GM12878 (cell line): ENCODE results near the gene RPS6KA2. TPM values are rescaled to one million over a fixed set of nuclear protein-coding genes. Genes with fewer than 3 reads are reported as not detected.

ENCODE experiments used
- ATAC-seq: fragments of 200-7000 bp; cut with Tn5 transposase; 3 replicates; pipeline ENCODE4 v1.9.1; 2020; ENCODE audit warnings: mild to moderate bottlenecking, moderate library complexity
- BruUV-seq: library from RNA; stranded (reverse); fragments of 400-500 nt; replicated peaks from 2 replicates; lab custom pipeline; 2021; lab: Mats Ljungman, UMichigan
- CTCF ChIA-PET: fragments of 300-600 bp; sonication (Branson Sonifier 250); formaldehyde crosslinking; extraction: SDS; loops from one replicate; lab custom pipeline; 2021; ENCODE audit warnings: inconsistent platforms; lab: Yijun Ruan, JAX
- POLR2A ChIA-PET: fragments of 350-600 bp; formaldehyde crosslinking; extraction: SDS; loops from one replicate; lab custom pipeline; 2021; ENCODE audit warnings: inconsistent platforms; lab: Charles Lee
- RAD21 ChIA-PET: fragments of 300-600 bp; sonication (Branson Sonifier 250); formaldehyde crosslinking; loops from one replicate; lab custom pipeline; 2023; ENCODE audit warnings: antibody characterized with exemption; ENCODE audit not compliant: unreplicated experiment; lab: Charles Lee
- SMC1A ChIA-PET: fragments of 300-600 bp; sonication (Branson Sonifier 250); formaldehyde crosslinking; loops from one replicate; lab custom pipeline; 2023; ENCODE audit not compliant: unreplicated experiment, uncharacterized antibody; lab: Charles Lee
- DNase-seq: peaks from one replicate; pipeline ENCODE4 v3.0.0-alpha.2; 2011; ENCODE audit warnings: low read depth, low spot score
- FAIRE-seq: peaks from 3 replicates; lab custom pipeline; 2011; peaks lifted over from hg19 to GRCh38; lab: Jason Lieb, UNC
- H2AFZ ChIP-seq: 2 replicates; pipeline ENCODE4 v1.6.0; 2011; ENCODE audit warnings: low read depth, low read length, control low read depth; ENCODE audit not compliant: control insufficient read depth
- H3K27ac ChIP-seq: 2 replicates; pipeline ENCODE4 v1.5.1; 2011; ENCODE audit warnings: control low read depth; ENCODE audit not compliant: control insufficient read depth, insufficient read depth
- H3K27me3 ChIP-seq, 2 experiments: replicated peaks in 1 of 2; 2 replicates each; pipeline versions ENCODE4 v1.6.0 to v1.6.1; 2011; ENCODE audit warnings: low read length in 1 of 2; ENCODE audit not compliant: control insufficient read depth in 2 of 2, insufficient read depth in 2 of 2
- H3K36me3 ChIP-seq, 2 experiments: 2 replicates each; pipeline ENCODE4 v1.5.1; 2011; ENCODE audit warnings: low read length in 1 of 2; ENCODE audit not compliant: control insufficient read depth in 2 of 2, insufficient read depth in 2 of 2
- H3K4me1 ChIP-seq: 2 replicates; pipeline ENCODE4 v1.6.1; 2011; ENCODE audit warnings: mild to moderate bottlenecking, low read length, moderate library complexity, mixed read lengths; ENCODE audit not compliant: control insufficient read depth, insufficient read depth
- H3K4me2 ChIP-seq: 2 replicates; pipeline ENCODE4 v1.6.0; 2011; ENCODE audit warnings: control low read depth; ENCODE audit not compliant: control insufficient read depth, insufficient read depth
- H3K4me3 ChIP-seq: fragments of 200-600 bp; sonication (generic); 2 replicates; pipeline ENCODE4 v1.5.1; 2016
- H3K79me2 ChIP-seq: 2 replicates; pipeline ENCODE4 v1.6.0; 2011; ENCODE audit warnings: low read length; ENCODE audit not compliant: control insufficient read depth, insufficient read depth
- H3K9ac ChIP-seq: 2 replicates; pipeline ENCODE4 v1.8.0; 2011; ENCODE audit warnings: low read length, control low read depth, mixed read lengths; ENCODE audit not compliant: control insufficient read depth, insufficient read depth
- H3K9me3 ChIP-seq: replicated peaks from 3 replicates; pipeline ENCODE4 v1.5.1; 2011; ENCODE audit warnings: mild to moderate bottlenecking, low read length; ENCODE audit not compliant: control insufficient read depth, insufficient read depth
- H4K20me1 ChIP-seq: 2 replicates; pipeline ENCODE4 v1.6.0; 2011; ENCODE audit not compliant: control insufficient read depth, insufficient read depth
- CREM ChIP-seq: IDR thresholded peaks from 2 replicates; pipeline ENCODE4 v1.6.1; 2014; ENCODE audit warnings: antibody characterized with exemption, low read depth
- FOXM1 ChIP-seq: IDR thresholded peaks from 2 replicates; pipeline ENCODE4 v1.6.1; 2012; ENCODE audit warnings: low read depth, mild to moderate bottlenecking, inconsistent platforms, low read length, moderate library complexity
- HDAC2 ChIP-seq: fragments of 200-600 bp; sonication (generic); IDR thresholded peaks from 2 replicates; pipeline ENCODE4 v1.6.1; 2017
- MXI1 ChIP-seq: fragments of 150-350 bp; IDR thresholded peaks from 2 replicates; pipeline ENCODE4 v1.6.1; 2011; ENCODE audit warnings: low read depth, mild to moderate bottlenecking, inconsistent platforms, low read length, improper control_type of control experiment
- PAX5 ChIP-seq: IDR thresholded peaks from 2 replicates; pipeline ENCODE4 v1.6.1; 2011; ENCODE audit warnings: low read depth, low read length, borderline replicate concordance
- SKIL ChIP-seq: fragments of 450-650 bp; IDR thresholded peaks from 2 replicates; pipeline ENCODE4 v1.6.1; 2017; ENCODE audit warnings: mild to moderate bottlenecking, low read depth, inconsistent platforms; ENCODE audit not compliant: poor library complexity, severe bottlenecking
- SRF ChIP-seq, 2 experiments: IDR thresholded peaks; 2 replicates each; pipeline ENCODE4 v1.6.1; 2011; ENCODE audit warnings: low read depth in 2 of 2, low read length in 2 of 2, mild to moderate bottlenecking in 1 of 2, moderate library complexity in 1 of 2
- TARDBP ChIP-seq: IDR thresholded peaks from 2 replicates; pipeline ENCODE4 v1.6.1; 2016; ENCODE audit warnings: borderline replicate concordance
- WGBS: methylation state at CpG from one replicate; pipeline ENCODE4 v1.1.6; 2016; ENCODE audit warnings: low lambda C conversion rate; ENCODE audit not compliant: insufficient replicate concordance, insufficient coverage; ENCODE audit errors: missing lambda C conversion rate; 5-methylcytosine and 5-hydroxymethylcytosine counted together
- in situ Hi-C: fragments of 300-500 bp; cut with MboI; formaldehyde crosslinking; loops from 9 replicates; pipeline ENCODE4 v1.14.3; 2018; ENCODE audit warnings: mixed read lengths
- intact Hi-C: fragments of 100-400 bp; cut with micrococcal nuclease; formaldehyde crosslinking; loops from one replicate; pipeline ENCODE4 v1.14.2; 2022; ENCODE audit not compliant: unreplicated experiment
- polyA plus RNA-seq, 11 experiments: library from polyadenylated mRNA; depleted of rRNA in 4 of 11; unstranded in 6 of 11; stranded (reverse) in 5 of 11; fragments of >200 nt; fragmentation: Nextera tagmentation in 4 of 11; fragmentation: Illumina TruSeq in 1 of 11; extraction: Ambion mirVana in 4 of 11; extraction: Trizol in 1 of 11; gene quantifications; 1 replicate in 1 of 11; 2 replicates in 10 of 11; pipeline versions ENCODE4 v1.2.1 to v1.2.3, GENCODE V29; 2011 to 2016; ENCODE audit warnings: inconsistent platforms in 2 of 11, missing spikeins in 2 of 11, low read depth in 1 of 11
- total RNA-seq, 4 experiments: library from RNA; depleted of rRNA in 3 of 4; stranded (reverse); fragments of >200 nt in 3 of 4; fragmentation: Illumina TruSeq in 1 of 4; extraction: Trizol in 1 of 4; gene quantifications; 2 replicates each; pipeline versions ENCODE4 v1.2.1 to v1.2.3, GENCODE V29; 2013 to 2021

Gene RPS6KA2
- total and polyA plus RNA-seq, 10 of the 15 experiments (the other 5 are each of a cell fraction or from before 2014, with no cell fraction given): 0.02 to 1.0 (median 0.22) TPM; not detected in 1

GRCh38 chr6:166646716-166647115 is 19.7 kb upstream of the RPS6KA2 start:
- FAIRE-seq: no peak
- ChIA-PET SMC1A (no interaction called here), RAD21 (no interaction called here), POLR2A (no interaction called here), CTCF (no interaction called here)
- Histone ChIP-seq H4K20me1 (no peaks in the 10 kb centered on the region), H3K4me1 (no peaks in the 10 kb centered on the region), H2AFZ (no peak overlapping the region), H3K4me3 (no peak overlapping the region), H3K79me2 (no peaks in the 10 kb centered on the region), H3K9me3 (no peaks in the 10 kb centered on the region), H3K27ac (no peak overlapping the region), H3K9ac (no peak overlapping the region), H3K4me2 (no peak overlapping the region), H3K27me3 (0 out of 4 replicates have a peak, but pooled peaks cover 0 to 2% of the 10 kb centered on the region in 2 experiments), H3K36me3 (no peaks in the 10 kb centered on the region)
- TF ChIP-seq TARDBP (no peak), MXI1 (no peak), CREM (no peak), SKIL (no peak), HDAC2 (no peak), FOXM1 (no peak), SRF (IDR thresholded peaks at IDR 0.05; ENCODE audit: low read depth in 2 of 2, low read length in 2 of 2) (no peak), PAX5 (no peak)
- in situ Hi-C loops (no loop called here), intact Hi-C loops (no loop called here)
- WGBS: 42% methylated on average over 9 of the region's 9 CpGs
- ATAC-seq: no peak
- BruUV-seq: no TSS peak
- DNase-seq: no peak
